Ovary (tissue), 3 donors: ENCODE measurements around the gene XRCC3.

Experiments
- EP300 ChIP-seq: sonication (generic); formaldehyde crosslinking; IDR thresholded peaks from one replicate; pipeline ENCODE4 v1.6.1; 2017; ENCODE audit warnings: antibody characterized with exemption
- POLR2A ChIP-seq: fragments of 450-650 bp; IDR thresholded peaks from one replicate; pipeline ENCODE4 v1.6.1; 2017; ENCODE audit warnings: antibody characterized with exemption, mild to moderate bottlenecking, moderate library complexity
- TF ChIP-seq, protein P1 (sequence below), 3 donors: fragments of 450-650 bp in 2 of 3; fragments of 200-600 bp in 1 of 3; IDR thresholded peaks; one replicate each; pipeline versions ENCODE4 v1.5.1 to v1.8.0; 2016 to 2022; ENCODE audit warnings: antibody characterized with exemption in 3 of 3, mild to moderate bottlenecking in 1 of 3
- donor health status: DM: no; HTN: no; CAD: no.

GRCh38 chr14:103707329-103708263 is 7.7 kb downstream of the XRCC3 start:
- TF ChIP-seq, protein P1, sequence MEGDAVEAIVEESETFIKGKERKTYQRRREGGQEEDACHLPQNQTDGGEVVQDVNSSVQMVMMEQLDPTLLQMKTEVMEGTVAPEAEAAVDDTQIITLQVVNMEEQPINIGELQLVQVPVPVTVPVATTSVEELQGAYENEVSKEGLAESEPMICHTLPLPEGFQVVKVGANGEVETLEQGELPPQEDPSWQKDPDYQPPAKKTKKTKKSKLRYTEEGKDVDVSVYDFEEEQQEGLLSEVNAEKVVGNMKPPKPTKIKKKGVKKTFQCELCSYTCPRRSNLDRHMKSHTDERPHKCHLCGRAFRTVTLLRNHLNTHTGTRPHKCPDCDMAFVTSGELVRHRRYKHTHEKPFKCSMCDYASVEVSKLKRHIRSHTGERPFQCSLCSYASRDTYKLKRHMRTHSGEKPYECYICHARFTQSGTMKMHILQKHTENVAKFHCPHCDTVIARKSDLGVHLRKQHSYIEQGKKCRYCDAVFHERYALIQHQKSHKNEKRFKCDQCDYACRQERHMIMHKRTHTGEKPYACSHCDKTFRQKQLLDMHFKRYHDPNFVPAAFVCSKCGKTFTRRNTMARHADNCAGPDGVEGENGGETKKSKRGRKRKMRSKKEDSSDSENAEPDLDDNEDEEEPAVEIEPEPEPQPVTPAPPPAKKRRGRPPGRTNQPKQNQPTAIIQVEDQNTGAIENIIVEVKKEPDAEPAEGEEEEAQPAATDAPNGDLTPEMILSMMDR (IDR thresholded peaks at IDR 0.05) = no peak
- no peak for TF ChIP-seq POLR2A
- no peak for TF ChIP-seq EP300
